ENCODE measurements around the gene ERAP2.
A peak's percentile ranks its signal among the peaks of the same experiment; 100 is the strongest.
"Not testable (repeated sequence)": the region's sequence is repeated elsewhere in the genome, so short reads cannot be mapped to it uniquely, and the experiment has no call there.

Gene ERAP2

GRCh38 chr5:96920744-96921355 is 44.5 kb downstream of the ERAP2 start:
- Mint-ChIP-seq H3K4me3 (no peak overlapping the region), H3K27ac (peak overlapping the region; percentile 42), H3K4me1 (ENCODE audit: low read depth) (peaks cover 16% of the 10 kb centered on the region), H3K27me3 (no peaks in the 10 kb centered on the region), H3K9me3 (no peaks in the 10 kb centered on the region), H3K36me3 (ENCODE audit: low read depth) (peaks cover 30% of the 10 kb centered on the region)
- intact Hi-C loops (cut with micrococcal nuclease), result no loop called here

- Mint-ChIP-seq H3K4me1 (ENCODE audit: low read depth) (peaks cover 16% of the 10 kb centered on the region), H3K9me3 (no peaks in the 10 kb centered on the region), H3K27me3 (no peaks in the 10 kb centered on the region), H3K36me3 (ENCODE audit: low read depth) (peaks cover 12% of the 10 kb centered on the region), H3K4me3 (no peak overlapping the region), H3K27ac (no peak overlapping the region)
- intact Hi-C loops (cut with micrococcal nuclease), result no loop called here
Measured at GRCh38 chr5:96922499-96923244, 46.4 kb downstream of the ERAP2 start.

- peak overlapping the region; percentile 18 for H3K27ac Mint-ChIP-seq
- intact Hi-C loops (cut with micrococcal nuclease), result no loop called here
- H3K4me1 Mint-ChIP-seq (ENCODE audit: low read depth), result peaks cover 16% of the 10 kb centered on the region
- no peaks in the 10 kb centered on the region for H3K9me3 Mint-ChIP-seq
- peaks cover 5% of the 10 kb centered on the region for H3K36me3 Mint-ChIP-seq (ENCODE audit: low read depth)
- no peaks in the 10 kb centered on the region for H3K27me3 Mint-ChIP-seq
- H3K4me3 Mint-ChIP-seq, result no peak overlapping the region
Measured at GRCh38 chr5:96924016-96924443, 47.7 kb downstream of the ERAP2 start.

GRCh38 chr5:96926276-96926675 is 50.0 kb downstream of the ERAP2 start:
- Mint-ChIP-seq H3K4me1 (ENCODE audit: low read depth) (peaks cover 23% of the 10 kb centered on the region), H3K36me3 (ENCODE audit: low read depth) (no peaks in the 10 kb centered on the region), H3K9me3 (no peaks in the 10 kb centered on the region), H3K4me3 (no peak overlapping the region), H3K27me3 (no peaks in the 10 kb centered on the region), H3K27ac (no peak overlapping the region)
- intact Hi-C loops (cut with micrococcal nuclease), result no loop called here

GRCh38 chr5:96927008-96927407 is 50.7 kb downstream of the ERAP2 start:
- intact Hi-C loops (cut with micrococcal nuclease), result no loop called here

GRCh38 chr5:96928931-96929708 is 52.8 kb downstream of the ERAP2 start:
- Mint-ChIP-seq H3K27me3 (no peaks in the 10 kb centered on the region), H3K27ac (no peak overlapping the region), H3K4me3 (no peak overlapping the region), H3K9me3 (no peaks in the 10 kb centered on the region), H3K36me3 (ENCODE audit: low read depth) (peaks cover under 1% of the 10 kb centered on the region), H3K4me1 (ENCODE audit: low read depth) (peaks cover 41% of the 10 kb centered on the region)
- intact Hi-C loops (cut with micrococcal nuclease), result no loop called here

More at GRCh38 chr5:96927008-96927407, 50.7 kb downstream of the ERAP2 start:
- Mint-ChIP-seq H3K27me3 (no peaks in the 10 kb centered on the region), H3K36me3 (ENCODE audit: low read depth) (no peaks in the 10 kb centered on the region), H3K4me1 (ENCODE audit: low read depth) (peaks cover 24% of the 10 kb centered on the region), H3K4me3 (no peak overlapping the region), H3K27ac (no peak overlapping the region), H3K9me3 (no peaks in the 10 kb centered on the region)

- H3K4me1 Mint-ChIP-seq (ENCODE audit: low read depth), result peaks cover 46% of the 10 kb centered on the region
Measured at GRCh38 chr5:96930058-96930457, 53.8 kb downstream of the ERAP2 start.

GRCh38 chr5:96930589-96930988 is 54.3 kb downstream of the ERAP2 start:
- Mint-ChIP-seq H3K4me1 (ENCODE audit: low read depth) (peaks cover 51% of the 10 kb centered on the region), H3K9me3 (no peaks in the 10 kb centered on the region), H3K4me3 (no peak overlapping the region), H3K36me3 (ENCODE audit: low read depth) (peaks cover 15% of the 10 kb centered on the region), H3K27ac (peak overlapping the region; percentile 75), H3K27me3 (no peaks in the 10 kb centered on the region)
- intact Hi-C loops (cut with micrococcal nuclease), result no loop called here

More at GRCh38 chr5:96930058-96930457, 53.8 kb downstream of the ERAP2 start:
- peaks cover 10% of the 10 kb centered on the region for H3K36me3 Mint-ChIP-seq (ENCODE audit: low read depth)
- H3K4me3 Mint-ChIP-seq, result no peak overlapping the region
- no peak overlapping the region for H3K27ac Mint-ChIP-seq
- H3K27me3 Mint-ChIP-seq, result no peaks in the 10 kb centered on the region
- intact Hi-C loops (cut with micrococcal nuclease), result no loop called here
- no peaks in the 10 kb centered on the region for H3K9me3 Mint-ChIP-seq

- intact Hi-C loops (cut with micrococcal nuclease); H3K9me3 Mint-ChIP-seq; H3K27me3 Mint-ChIP-seq; H3K4me3 Mint-ChIP-seq: not testable (repeated sequence)
- peaks cover 51% of the 10 kb centered on the region for H3K4me1 Mint-ChIP-seq (ENCODE audit: low read depth)
- peaks cover 20% of the 10 kb centered on the region for H3K36me3 Mint-ChIP-seq (ENCODE audit: low read depth)
- H3K27ac Mint-ChIP-seq, result peak overlapping the region; percentile 75
Measured at GRCh38 chr5:96931037-96931436, 54.7 kb downstream of the ERAP2 start.

- Mint-ChIP-seq H3K4me3 (no peak overlapping the region), H3K27ac (peak overlapping the region; percentile 75), H3K36me3 (ENCODE audit: low read depth) (peaks cover 25% of the 10 kb centered on the region), H3K9me3 (no peaks in the 10 kb centered on the region), H3K27me3 (no peaks in the 10 kb centered on the region), H3K4me1 (ENCODE audit: low read depth) (peaks cover 53% of the 10 kb centered on the region)
- intact Hi-C loops (cut with micrococcal nuclease), result no loop called here
Measured at GRCh38 chr5:96931605-96932004, 55.3 kb downstream of the ERAP2 start.

- intact Hi-C loops (cut with micrococcal nuclease), result no loop called here
- H3K9me3 Mint-ChIP-seq, result no peaks in the 10 kb centered on the region
- H3K4me3 Mint-ChIP-seq, result no peak overlapping the region
- H3K27me3 Mint-ChIP-seq, result no peaks in the 10 kb centered on the region
- H3K27ac Mint-ChIP-seq, result peak overlapping the region; percentile 75
- peaks cover 57% of the 10 kb centered on the region for H3K4me1 Mint-ChIP-seq (ENCODE audit: low read depth)
- H3K36me3 Mint-ChIP-seq (ENCODE audit: low read depth), result peaks cover 30% of the 10 kb centered on the region
Measured at GRCh38 chr5:96932026-96932425, 55.7 kb downstream of the ERAP2 start.

- H3K36me3 Mint-ChIP-seq (ENCODE audit: low read depth), result peaks cover 30% of the 10 kb centered on the region
- intact Hi-C loops (cut with micrococcal nuclease), result loop anchor here (2.0 kb wide), 1 partner anchor 53 kb away; no protein-coding TSS in a partner anchor
- H3K9me3 Mint-ChIP-seq, result no peaks in the 10 kb centered on the region
- H3K4me1 Mint-ChIP-seq (ENCODE audit: low read depth), result peaks cover 75% of the 10 kb centered on the region
- H3K4me3 Mint-ChIP-seq, result peak overlapping the region; percentile 88
- H3K27ac Mint-ChIP-seq, result peak overlapping the region; percentile 99
- H3K27me3 Mint-ChIP-seq, result no peaks in the 10 kb centered on the region
Measured at GRCh38 chr5:96933764-96934707, 57.7 kb downstream of the ERAP2 start.

Data from dendritic cell treated with granulocyte-macrophage colony-stimulating factor and Interleukin-4, amounts not matched to agents 40 ng/mL and 50 ng/mL, for 4 days (primary cell).